HG02588 (cell line): ENCODE results near the gene MPP3.
"Not testable (repeated sequence)": the region's sequence is repeated elsewhere in the genome, so short reads cannot be mapped to it uniquely, and the experiment has no call there.

Experiments
- ATAC-seq: cut with Tn5 transposase; IDR thresholded peaks from one replicate; pipeline ENCODE4 v1.9.1; 2021; ENCODE audit warnings: mild to moderate bottlenecking, moderate library complexity; ENCODE audit not compliant: unreplicated experiment

MPP3 gene

DNA sequence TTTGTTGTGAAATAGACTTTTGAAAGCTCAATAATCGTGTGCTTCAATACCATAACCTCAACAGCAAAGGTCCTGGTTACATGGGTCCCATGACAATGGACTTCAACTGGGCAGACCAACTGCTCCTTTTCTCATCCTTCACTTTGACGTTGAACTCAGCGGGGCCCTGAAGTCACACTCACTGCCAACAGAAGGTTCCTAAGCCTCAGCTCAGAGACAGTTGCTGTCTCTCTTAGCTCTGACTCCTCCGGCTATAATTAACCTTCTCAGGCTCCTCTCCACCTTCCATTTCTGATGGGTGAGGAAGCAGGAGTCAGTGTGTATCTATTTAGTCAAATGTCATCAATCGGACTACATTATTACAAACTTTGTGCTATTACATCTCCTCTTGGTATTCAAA, 23.8 kb downstream of the MPP3 start:
- ATAC-seq: no peak

GRCh38 chr17:43808076-43808475, 24.9 kb downstream of the MPP3 start:
- no peak for ATAC-seq

DNA sequence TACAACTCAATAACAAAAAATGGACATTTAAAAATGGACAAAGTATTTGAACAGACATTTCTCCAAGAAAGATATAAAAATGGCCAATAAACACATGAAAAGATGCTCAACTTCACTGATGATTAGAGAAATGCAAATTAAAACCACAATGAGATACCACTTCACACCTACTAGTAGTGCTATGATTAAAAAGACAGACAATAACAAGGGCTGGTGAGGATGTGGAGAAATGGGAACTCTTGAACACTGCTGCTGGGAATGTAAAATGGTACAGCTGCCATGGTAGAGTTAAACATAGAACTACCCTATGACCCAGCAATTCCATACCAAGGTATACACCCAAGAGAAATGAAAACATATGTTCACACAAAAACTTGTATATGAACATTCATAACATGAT, 27.8 kb downstream of the MPP3 start:
- ATAC-seq: no peak

GRCh38 chr17:43803758-43804157, 29.2 kb downstream of the MPP3 start:
- ATAC-seq: no peak

GRCh38 chr17:43801844-43802243, 31.1 kb downstream of the MPP3 start:
- no peak for ATAC-seq

- ATAC-seq: no peak
These were observed 32.2 kb downstream of the MPP3 start for GRCh38 chr17:43800736-43801135.

DNA sequence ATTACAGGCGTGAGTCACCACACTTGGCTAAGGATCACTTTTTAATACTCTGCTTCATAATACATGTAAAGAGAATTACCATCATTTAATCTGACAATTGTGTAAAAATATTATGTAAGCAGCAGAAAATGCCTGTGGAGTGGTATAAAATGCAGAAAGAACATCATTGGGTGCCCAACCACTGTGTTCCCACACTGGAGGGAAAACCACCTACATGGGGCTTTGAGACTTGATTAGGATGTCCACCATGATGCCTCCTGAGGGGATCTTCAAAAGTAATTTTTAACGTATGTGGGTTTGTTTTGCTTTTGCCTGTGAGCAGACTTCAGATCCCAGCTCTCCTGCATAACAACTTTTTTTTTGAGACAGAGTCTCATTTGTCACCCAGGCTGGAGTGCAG, 33.9 kb downstream of the MPP3 start:
- no peak for ATAC-seq

DNA sequence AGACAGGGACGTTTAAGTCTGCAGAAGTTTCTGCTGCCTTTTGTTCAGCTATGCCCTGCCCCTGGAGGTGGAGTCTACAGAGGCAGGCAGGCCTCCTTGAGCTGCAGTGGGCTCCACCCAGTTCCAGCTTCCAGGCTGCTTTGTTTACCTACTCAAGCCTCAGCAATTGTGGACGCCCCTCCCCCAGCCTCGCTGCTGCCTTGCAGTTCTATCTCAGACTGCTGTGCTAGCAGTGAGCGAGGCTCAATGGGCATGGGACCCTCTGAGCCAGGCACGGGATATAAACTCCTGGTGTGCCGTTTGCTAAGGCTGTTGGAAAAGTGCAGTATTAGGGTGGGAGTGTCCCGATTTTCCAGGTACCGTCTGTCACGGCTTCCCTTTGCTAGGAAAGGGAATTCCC, 34.9 kb downstream of the MPP3 start:
- ATAC-seq: not testable (repeated sequence)

DNA sequence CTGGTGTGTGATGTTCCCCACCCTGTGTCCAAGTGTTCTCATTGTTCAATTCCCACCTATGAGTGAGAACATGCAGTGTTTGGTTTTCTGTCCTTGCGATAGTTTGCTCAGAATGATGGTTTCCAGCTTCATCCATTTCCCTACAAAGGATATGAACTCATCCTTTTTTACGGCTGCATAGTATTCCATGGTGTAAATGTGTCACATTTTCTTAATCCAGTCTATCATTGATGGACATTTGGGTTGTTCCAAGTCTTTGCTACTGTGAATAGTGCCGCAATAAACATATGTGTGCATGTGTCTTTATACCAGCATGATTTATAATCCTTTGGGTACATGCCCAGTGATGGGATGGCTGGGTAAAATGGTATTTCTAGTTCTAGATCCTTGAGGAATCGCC, 40.3 kb downstream of the MPP3 start:
- ATAC-seq: not testable (repeated sequence)

DNA sequence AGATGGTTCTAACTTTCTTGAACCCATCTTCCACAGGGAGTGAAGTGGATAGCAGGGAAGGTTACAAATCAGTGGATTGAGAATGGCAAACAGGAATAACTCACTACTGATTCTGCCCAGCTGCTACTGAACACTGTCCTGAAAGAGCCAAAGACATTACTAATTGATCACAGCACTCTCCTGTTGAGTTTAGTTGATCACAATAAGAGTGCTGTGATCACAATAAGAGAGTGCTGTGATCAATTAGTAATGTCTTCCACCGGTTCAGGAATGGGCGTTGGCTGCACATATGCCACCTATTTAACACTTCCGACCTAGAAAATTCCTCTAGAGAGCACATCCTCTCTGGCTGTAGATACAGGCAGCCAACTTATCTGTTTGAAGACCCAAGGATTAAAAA, 41.4 kb downstream of the MPP3 start:
- ATAC-seq: no peak

DNA sequence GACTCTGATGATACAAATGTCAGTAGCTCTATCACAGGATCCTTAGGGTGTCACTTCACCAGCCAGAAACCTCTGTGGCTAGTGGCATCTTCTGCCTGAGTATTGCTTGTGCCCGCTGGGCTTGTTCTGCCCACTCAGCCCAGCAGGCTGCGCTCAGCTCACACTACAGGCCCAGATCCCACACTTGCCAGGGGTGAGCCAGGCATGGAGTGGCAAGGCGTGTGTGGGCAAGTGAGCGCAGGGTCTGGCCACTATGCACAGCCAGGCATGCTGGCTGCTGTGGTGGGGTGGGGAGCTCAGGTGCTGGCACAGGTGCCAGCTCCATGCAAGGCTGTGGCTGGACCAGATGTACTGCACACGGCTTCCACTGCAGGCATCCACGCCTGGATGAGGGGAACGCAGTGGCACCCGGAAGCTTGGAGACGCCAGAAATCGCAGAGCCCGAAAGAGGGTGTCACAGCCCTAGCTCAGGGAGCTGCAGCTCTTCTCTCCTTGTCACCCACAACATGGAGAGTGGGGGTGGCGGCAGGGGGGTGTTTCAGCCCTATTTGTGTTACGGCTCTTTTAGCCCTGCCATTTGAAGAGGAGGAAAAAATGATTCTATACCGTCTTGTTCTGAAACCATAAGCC, 42.5 kb downstream of the MPP3 start:
- no peak for ATAC-seq

DNA sequence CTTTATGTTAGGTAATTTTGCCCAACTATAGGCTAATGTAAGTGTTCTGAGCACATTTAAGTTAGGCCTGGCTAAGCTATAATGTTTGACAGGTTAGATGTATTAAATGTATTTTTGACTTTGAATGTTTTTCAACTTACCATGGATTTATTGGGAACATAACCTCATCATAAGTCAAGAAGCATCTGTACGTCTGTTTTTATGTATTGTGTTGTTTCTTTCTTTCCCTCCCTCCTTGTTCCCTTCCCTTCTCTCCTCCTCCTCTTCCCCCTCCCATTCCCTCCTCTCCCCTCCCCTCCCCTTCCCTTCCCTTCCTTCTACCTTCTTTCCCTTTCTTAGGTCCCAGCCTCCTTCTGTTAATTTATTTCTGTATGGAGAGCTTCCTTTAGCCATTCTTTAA, 43.5 kb downstream of the MPP3 start:
- ATAC-seq: no peak

GRCh38 chr17:43788540-43788939, 44.4 kb downstream of the MPP3 start:
- no peak for ATAC-seq

DNA sequence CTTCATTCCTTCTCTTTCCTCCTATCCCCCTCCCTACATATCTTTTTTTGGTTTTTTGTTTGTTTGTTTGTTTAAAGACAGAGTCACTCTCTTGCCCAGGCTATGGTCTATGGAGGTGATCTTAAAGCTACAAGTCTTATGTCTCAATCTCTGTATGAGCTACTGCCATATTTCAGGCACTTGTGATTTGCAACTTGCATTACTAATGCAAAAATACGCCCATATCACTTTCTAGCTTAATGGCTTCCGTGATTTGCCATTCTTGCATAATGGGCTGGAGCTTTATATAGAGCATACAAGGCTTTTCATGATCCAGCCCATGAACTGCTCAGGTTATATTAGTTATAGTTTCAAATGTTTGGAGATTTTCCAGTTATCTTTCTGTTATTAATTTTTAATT, 45.2 kb downstream of the MPP3 start:
- no peak for ATAC-seq

GRCh38 chr17:43784628-43785101, 48.3 kb downstream of the MPP3 start:
- ATAC-seq: no peak

DNA sequence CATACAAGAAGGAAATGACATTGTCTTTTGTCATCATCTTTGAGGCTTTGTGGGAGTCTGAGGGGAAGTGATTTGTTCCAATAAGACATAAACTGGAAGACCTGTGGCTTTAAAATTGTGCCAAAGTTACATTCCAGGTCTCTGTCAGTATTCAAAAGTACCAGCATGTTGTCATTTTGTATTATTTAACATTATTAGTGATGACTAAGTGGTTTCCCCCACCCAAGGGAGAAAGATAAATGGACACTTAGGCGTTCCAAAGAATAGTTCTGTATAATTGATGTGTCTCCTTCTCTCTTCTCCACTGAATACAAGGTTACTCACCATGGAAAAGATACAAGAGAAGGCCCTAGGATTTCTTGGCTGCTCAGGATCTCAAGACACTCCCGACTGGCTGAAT, 48.9 kb downstream of the MPP3 start:
- ATAC-seq: no peak

- ATAC-seq: no peak
These were observed 49.8 kb downstream of the MPP3 start for GRCh38 chr17:43782913-43783680.

DNA sequence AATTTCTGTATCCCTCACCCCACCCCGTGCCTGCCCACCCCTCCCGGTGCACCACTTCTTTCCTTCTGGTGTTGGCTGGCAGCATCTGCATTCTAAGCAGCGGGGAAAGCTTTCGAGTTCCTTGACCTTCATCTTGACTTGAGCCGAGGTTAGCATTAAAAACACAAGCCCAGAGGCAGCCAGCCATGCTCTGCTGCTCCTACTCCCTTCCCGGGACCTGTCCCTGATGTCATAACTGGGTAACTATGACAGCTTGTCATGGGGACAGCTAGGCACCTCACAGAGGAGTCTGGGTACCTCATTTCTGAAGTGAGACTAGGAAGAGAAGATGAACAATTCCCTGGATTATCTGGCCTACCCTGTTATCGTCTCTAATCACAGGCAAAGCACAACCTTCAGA, 52.8 kb downstream of the MPP3 start, which contains the start of gene CFAP97D1:
CFAP97D1 (plus strand) TSS at position 301 of the 400 bp plus-strand sequence; CDS start at position 329, 28 bp downstream.
- no peak for ATAC-seq

GRCh38 chr17:43779145-43780125, 53.5 kb downstream of the MPP3 start:
- no peak for ATAC-seq

DNA sequence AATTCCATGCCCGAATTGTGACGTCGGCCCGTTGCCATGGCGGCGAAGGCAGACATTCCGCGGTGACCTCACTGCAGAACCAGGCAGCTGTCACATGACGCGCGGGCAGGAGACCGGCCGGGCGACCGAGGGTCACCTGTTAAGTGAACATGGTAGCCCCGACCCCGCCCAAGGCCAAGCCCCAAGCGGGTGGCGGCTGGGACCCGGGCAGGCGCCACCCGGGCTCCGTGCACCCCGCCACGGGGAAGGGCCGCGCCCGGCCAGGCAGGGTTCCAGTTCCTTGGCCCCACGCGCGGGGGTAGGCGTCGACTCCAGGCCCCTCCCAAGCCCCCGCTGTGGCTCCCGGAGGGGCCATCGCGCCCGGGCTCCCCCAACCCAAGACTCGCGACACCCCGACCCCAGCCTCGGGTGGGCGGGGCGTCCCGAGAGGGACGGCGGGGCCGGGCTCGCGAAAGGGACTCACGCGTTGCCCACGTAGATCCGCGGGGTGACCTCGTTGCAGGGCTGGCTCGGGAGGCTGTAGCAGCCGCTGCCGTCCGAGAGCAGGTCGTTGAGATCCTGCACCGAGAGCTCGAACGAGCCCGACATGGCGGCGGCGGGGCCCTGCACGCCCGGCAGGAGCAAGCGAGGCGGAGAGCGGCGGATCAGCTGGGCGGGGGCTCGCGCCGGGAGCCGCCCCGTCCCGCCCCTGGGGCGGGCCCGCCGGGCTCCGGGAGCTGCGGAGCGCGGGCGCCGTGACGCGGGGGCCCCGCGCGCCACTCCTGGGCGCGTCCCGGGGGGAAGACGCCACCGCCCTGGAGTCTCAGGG, 54.4 kb downstream of the MPP3 start, which contains the start of gene DUSP3:
DUSP3 (minus strand) TSS at position 641 of the 808 bp plus-strand sequence; CDS start at position 588, 53 bp downstream.
- peak; percentile 69 for ATAC-seq
